A549 (cell line): ENCODE measurements around the gene DZANK1. TPM values are rescaled to one million over a fixed set of nuclear protein-coding genes. Genes with fewer than 3 reads are reported as not detected.

ENCODE experiments used
- ATAC-seq, 2 experiments: fragments of 200-7000 bp in 1 of 2; fragments of >200 bp in 1 of 2; cut with Nextera tagmentation in 1 of 2; cut with Tn5 transposase in 1 of 2; 3 replicates each; pipeline versions ENCODE4 v1.8.0 to v1.9.1; 2018 to 2020; ENCODE audit warnings: mild to moderate bottlenecking in 1 of 2, moderate library complexity in 1 of 2
- CTCF ChIA-PET: fragments of 300-600 bp; sonication (Branson Sonifier 250); formaldehyde crosslinking; extraction: SDS; loops from one replicate; lab custom pipeline; 2021; ENCODE audit warnings: antibody characterized with exemption, inconsistent platforms; lab: Yijun Ruan, JAX
- POLR2A ChIA-PET: fragments of 350-600 bp; formaldehyde crosslinking; extraction: SDS; loops from one replicate; lab custom pipeline; 2021; ENCODE audit warnings: antibody characterized with exemption, inconsistent platforms; lab: Yijun Ruan, JAX
- DNase-seq, 2 experiments: peaks; one replicate each; pipeline versions ENCODE4 v3.0.0 to v3.0.0-alpha.2; 2011 to 2016; ENCODE audit warnings: low read depth in 1 of 2, low spot score in 1 of 2
- FAIRE-seq: peaks from 2 replicates; lab custom pipeline; 2011; peaks lifted over from hg19 to GRCh38; lab: Jason Lieb, UNC
- H3K27ac ChIP-seq, 2 experiments: fragments of >200 bp; sonication (Bioruptor Twin); formaldehyde crosslinking; 3 replicates each; pipeline ENCODE4 v1.5.1; 2016 to 2017
- H3K4me1 ChIP-seq: fragments of >200 bp; sonication (Bioruptor Twin); formaldehyde crosslinking; 3 replicates; pipeline ENCODE4 v1.6.1; 2016
- H3K4me2 ChIP-seq: fragments of >200 bp; sonication (Bioruptor Twin); formaldehyde crosslinking; 3 replicates; pipeline ENCODE4 v1.6.1; 2016
- H3K4me3 ChIP-seq: fragments of >200 bp; sonication (Bioruptor Twin); formaldehyde crosslinking; 3 replicates; pipeline ENCODE4 v1.5.1; 2016
- H3K9me3 ChIP-seq: fragments of >200 bp; sonication (Bioruptor Twin); formaldehyde crosslinking; 3 replicates; pipeline ENCODE4 v1.6.1; 2016
- CBX2 ChIP-seq: fragments of 200-600 bp; sonication (generic); IDR thresholded peaks from 2 replicates; pipeline ENCODE4 v1.6.1; 2016; ENCODE audit warnings: low read depth, mild to moderate bottlenecking, borderline replicate concordance
- CEBPB ChIP-seq, 2 experiments: fragments of >200 bp in 1 of 2; sonication (Bioruptor Twin) in 1 of 2; formaldehyde crosslinking in 1 of 2; IDR thresholded peaks; 2 replicates each; pipeline ENCODE4 v1.6.1; 2012 to 2016
- CHD2 ChIP-seq: fragments of 150-350 bp; IDR thresholded peaks from 2 replicates; pipeline ENCODE4 v1.6.1; 2014; ENCODE audit warnings: low read length; ENCODE audit not compliant: partially characterized antibody
- CHD4 ChIP-seq: fragments of 200-600 bp; sonication (generic); IDR thresholded peaks from 2 replicates; pipeline ENCODE4 v1.6.1; 2016; ENCODE audit warnings: antibody characterized with exemption, mild to moderate bottlenecking, borderline replicate concordance
- EHF ChIP-seq: fragments of 250-450 bp; sonication (Bioruptor Pico); IDR thresholded peaks from 2 replicates; pipeline ENCODE4 v1.5.0; 2020; ENCODE audit warnings: mild to moderate bottlenecking
- ESRRA ChIP-seq: fragments of 150-350 bp; IDR thresholded peaks from 2 replicates; pipeline ENCODE4 v1.6.1; 2014; ENCODE audit warnings: mild to moderate bottlenecking, low read length, borderline replicate concordance
- FOSB ChIP-seq: fragments of 250-450 bp; sonication (Bioruptor Pico); IDR thresholded peaks from 2 replicates; pipeline ENCODE4 v1.5.0; 2020; ENCODE audit warnings: mild to moderate bottlenecking, moderate library complexity
- FOSL2 ChIP-seq, 2 experiments: fragments of 450-650 bp in 1 of 2; fragments of >200 bp in 1 of 2; sonication (Bioruptor Twin) in 1 of 2; formaldehyde crosslinking; IDR thresholded peaks; 2 replicates each; pipeline versions ENCODE4 v1.5.0 to v1.6.1; 2016 to 2020; ENCODE audit warnings: mild to moderate bottlenecking in 1 of 2, moderate library complexity in 1 of 2
- GATA3 ChIP-seq: IDR thresholded peaks from 2 replicates; pipeline ENCODE4 v1.6.1; 2012; ENCODE audit warnings: borderline replicate concordance
- HDAC2 ChIP-seq: fragments of 200-600 bp; sonication (generic); IDR thresholded peaks from 2 replicates; pipeline ENCODE4 v1.6.1; 2016
- HEYL ChIP-seq: fragments of 250-450 bp; sonication (Bioruptor Pico); IDR thresholded peaks from 2 replicates; pipeline ENCODE4 v1.8.0; 2021; ENCODE audit warnings: mild to moderate bottlenecking, moderate library complexity
- HOXB13 ChIP-seq: fragments of 250-450 bp; sonication (Bioruptor Pico); IDR thresholded peaks from 2 replicates; pipeline ENCODE4 v1.5.0; 2020; ENCODE audit warnings: low read depth, mild to moderate bottlenecking, moderate library complexity
- HOXB5 ChIP-seq: fragments of 250-450 bp; sonication (Bioruptor Pico); IDR thresholded peaks from 2 replicates; pipeline ENCODE4 v1.5.0; 2020; ENCODE audit warnings: mild to moderate bottlenecking, moderate library complexity
- MAFK ChIP-seq: fragments of 450-650 bp; IDR thresholded peaks from 2 replicates; pipeline ENCODE4 v1.6.1; 2014; ENCODE audit not compliant: partially characterized antibody
- MAZ ChIP-seq: fragments of 150-350 bp; IDR thresholded peaks from 2 replicates; pipeline ENCODE4 v1.6.1; 2014; ENCODE audit warnings: antibody characterized with exemption, low read depth, low read length, borderline replicate concordance
- NFE2L2 ChIP-seq: fragments of 150-350 bp; conservative IDR thresholded peaks from 2 replicates; pipeline ENCODE4 v1.6.1; 2014; ENCODE audit warnings: low read length
- RARB ChIP-seq: fragments of 250-450 bp; sonication (Bioruptor Pico); IDR thresholded peaks from 2 replicates; pipeline ENCODE4 v1.8.0; 2021; ENCODE audit warnings: mild to moderate bottlenecking, moderate library complexity
- RFX5 ChIP-seq: fragments of 450-650 bp; IDR thresholded peaks from 2 replicates; pipeline ENCODE4 v1.7.1; 2014; ENCODE audit warnings: antibody characterized with exemption, mild to moderate bottlenecking, moderate library complexity
- RNF2 ChIP-seq: fragments of 200-600 bp; sonication (generic); IDR thresholded peaks from 2 replicates; pipeline ENCODE4 v1.6.1; 2016; ENCODE audit warnings: low read depth, mild to moderate bottlenecking, antibody characterized with exemption, moderate library complexity, borderline replicate concordance
- SMC3 ChIP-seq: fragments of >200 bp; sonication (Bioruptor Twin); formaldehyde crosslinking; IDR thresholded peaks from 3 replicates; pipeline ENCODE4 v1.6.1; 2018; ENCODE audit warnings: inconsistent platforms
- ZC3H11A ChIP-seq: fragments of 450-650 bp; IDR thresholded peaks from 2 replicates; pipeline ENCODE4 v1.6.1; 2014; ENCODE audit warnings: antibody characterized with exemption, mild to moderate bottlenecking
- ZFP36 ChIP-seq: fragments of 450-650 bp; IDR thresholded peaks from 2 replicates; pipeline ENCODE4 v1.6.1; 2014; ENCODE audit warnings: borderline replicate concordance; ENCODE audit not compliant: partially characterized antibody
- ZNF302 ChIP-seq: fragments of 250-450 bp; sonication (Bioruptor Pico); IDR thresholded peaks from 2 replicates; pipeline ENCODE4 v1.9.0; 2021; ENCODE audit warnings: inconsistent platforms, mild to moderate bottlenecking, moderate library complexity
- WGBS: methylation state at CpG from one replicate; pipeline ENCODE4 v1.1.6; 2017; ENCODE audit errors: missing lambda C conversion rate; 5-methylcytosine and 5-hydroxymethylcytosine counted together
- polyA plus RNA-seq, 4 experiments: library from polyadenylated mRNA; depleted of rRNA in 3 of 4; stranded (reverse); fragments of >200 nt; fragmentation: RNase III in 1 of 4; extraction: RNeasy Plus Mini Kit Qiagen cat#74134 plus additional on column Dnase treatment in 1 of 4; gene quantifications; 2 replicates in 3 of 4; 3 replicates in 1 of 4; pipeline ENCODE4 v1.2.3, GENCODE V29; 2011 to 2017
- TF ChIP-seq, protein P1 (sequence below): fragments of >200 bp; sonication (Bioruptor Twin); formaldehyde crosslinking; IDR thresholded peaks from 3 replicates; pipeline ENCODE4 v1.6.1; 2016
- TF ChIP-seq, protein P2 (sequence below): fragments of 250-450 bp; sonication (Bioruptor Pico); IDR thresholded peaks from 2 replicates; pipeline ENCODE4 v1.5.0; 2020; ENCODE audit warnings: low read depth, mild to moderate bottlenecking, moderate library complexity
- TF ChIP-seq, protein P3 (sequence below): IDR thresholded peaks from 2 replicates; pipeline ENCODE4 v1.6.1; 2012
- TF ChIP-seq, protein P4 (sequence below): fragments of 150-350 bp; IDR thresholded peaks from 2 replicates; pipeline ENCODE4 v1.6.1; 2014; ENCODE audit warnings: low read depth, mild to moderate bottlenecking, low read length

Gene DZANK1
- polyA plus RNA-seq, 2 of the 4 experiments (the other 2 are of a cell fraction), result 3.5 to 5.1 TPM

DNA sequence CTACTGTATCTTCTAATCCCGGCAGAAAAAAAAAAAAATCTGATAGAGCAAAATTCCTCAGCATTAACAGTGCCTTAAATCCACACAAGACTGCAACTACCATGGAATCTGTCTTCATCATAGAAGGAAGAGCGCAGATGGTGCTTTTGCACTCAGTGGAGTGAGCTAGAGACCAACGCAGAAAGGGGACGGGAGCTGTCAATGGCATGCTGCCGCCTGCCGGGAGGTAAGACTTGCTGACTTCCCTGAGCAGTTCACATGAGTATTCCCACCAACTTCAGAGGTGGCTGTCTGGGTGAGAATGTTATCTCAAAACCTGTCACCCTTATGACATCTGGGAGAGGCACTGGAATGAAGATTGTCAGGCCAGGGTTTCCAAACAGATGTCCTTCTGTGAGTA lies 35.6 kb downstream of the DZANK1 start:
- WGBS, result 83% methylated on average over 6 of the region's 6 CpGs
- Histone ChIP-seq H3K4me2 (no peak overlapping the region), H3K4me3 (no peak overlapping the region), H3K27ac (no peak overlapping the region), H3K9me3 (no peaks in the 10 kb centered on the region), H3K4me1 (peaks cover 14% of the 10 kb centered on the region)
- ATAC-seq (no peak), FAIRE-seq (no peak), DNase-seq (no peak)
- ChIA-PET POLR2A (no interaction called here), CTCF (interaction anchor here (1.0 kb wide), 1 partner anchor 18 kb away, joined by 3 read pairs; no protein-coding TSS in a partner anchor)
- TF ChIP-seq, protein P1, sequence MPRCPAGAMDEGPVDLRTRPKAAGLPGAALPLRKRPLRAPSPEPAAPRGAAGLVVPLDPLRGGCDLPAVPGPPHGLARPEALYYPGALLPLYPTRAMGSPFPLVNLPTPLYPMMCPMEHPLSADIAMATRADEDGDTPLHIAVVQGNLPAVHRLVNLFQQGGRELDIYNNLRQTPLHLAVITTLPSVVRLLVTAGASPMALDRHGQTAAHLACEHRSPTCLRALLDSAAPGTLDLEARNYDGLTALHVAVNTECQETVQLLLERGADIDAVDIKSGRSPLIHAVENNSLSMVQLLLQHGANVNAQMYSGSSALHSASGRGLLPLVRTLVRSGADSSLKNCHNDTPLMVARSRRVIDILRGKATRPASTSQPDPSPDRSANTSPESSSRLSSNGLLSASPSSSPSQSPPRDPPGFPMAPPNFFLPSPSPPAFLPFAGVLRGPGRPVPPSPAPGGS, result no peak
- TF ChIP-seq ESRRA, result no peak
- TF ChIP-seq EHF (CRISPR knock-in tag), result no peak
- no peak for TF ChIP-seq HOXB5
- no peak for TF ChIP-seq MAFK
- no peak for TF ChIP-seq FOSL2 (IDR thresholded peaks at IDR 0.05)
- no peak for TF ChIP-seq FOSL2 (CRISPR knock-in tag; IDR thresholded peaks at IDR 0.05)
- TF ChIP-seq CHD4, result no peak
- no peak for TF ChIP-seq CHD2
- TF ChIP-seq HEYL, result no peak
- TF ChIP-seq ZFP36, result no peak
- TF ChIP-seq ZC3H11A, result no peak
- TF ChIP-seq HOXB13, result no peak
- TF ChIP-seq MAZ, result no peak
- TF ChIP-seq, protein P2, sequence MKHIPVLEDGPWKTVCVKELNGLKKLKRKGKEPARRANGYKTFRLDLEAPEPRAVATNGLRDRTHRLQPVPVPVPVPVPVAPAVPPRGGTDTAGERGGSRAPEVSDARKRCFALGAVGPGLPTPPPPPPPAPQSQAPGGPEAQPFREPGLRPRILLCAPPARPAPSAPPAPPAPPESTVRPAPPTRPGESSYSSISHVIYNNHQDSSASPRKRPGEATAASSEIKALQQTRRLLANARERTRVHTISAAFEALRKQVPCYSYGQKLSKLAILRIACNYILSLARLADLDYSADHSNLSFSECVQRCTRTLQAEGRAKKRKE, result no peak
- no peak for TF ChIP-seq HDAC2
- no peak for TF ChIP-seq NFE2L2
- TF ChIP-seq RFX5, result no peak

- Histone ChIP-seq H3K27ac (no peak overlapping the region), H3K4me1 (peaks cover 14% of the 10 kb centered on the region), H3K4me3 (no peak overlapping the region), H3K4me2 (no peak overlapping the region), H3K9me3 (no peaks in the 10 kb centered on the region)
- DNase-seq (no peak), ATAC-seq (no peak), FAIRE-seq (no peak)
- TF ChIP-seq CHD2 (no peak), GATA3 (no peak), ZNF302 (CRISPR knock-in tag) (no peak), CEBPB (IDR thresholded peaks at IDR 0.05) (no peak), HEYL (no peak), RARB (CRISPR knock-in tag) (no peak), FOSB (CRISPR knock-in tag) (no peak), HOXB5 (no peak), CBX2 (no peak), MAFK (no peak), HOXB13 (no peak), SMC3 (no peak), RNF2 (no peak)
- TF ChIP-seq, protein P3, sequence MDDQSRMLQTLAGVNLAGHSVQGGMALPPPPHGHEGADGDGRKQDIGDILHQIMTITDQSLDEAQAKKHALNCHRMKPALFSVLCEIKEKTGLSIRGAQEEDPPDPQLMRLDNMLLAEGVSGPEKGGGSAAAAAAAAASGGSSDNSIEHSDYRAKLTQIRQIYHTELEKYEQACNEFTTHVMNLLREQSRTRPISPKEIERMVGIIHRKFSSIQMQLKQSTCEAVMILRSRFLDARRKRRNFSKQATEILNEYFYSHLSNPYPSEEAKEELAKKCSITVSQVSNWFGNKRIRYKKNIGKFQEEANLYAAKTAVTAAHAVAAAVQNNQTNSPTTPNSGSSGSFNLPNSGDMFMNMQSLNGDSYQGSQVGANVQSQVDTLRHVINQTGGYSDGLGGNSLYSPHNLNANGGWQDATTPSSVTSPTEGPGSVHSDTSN, result no peak
- TF ChIP-seq, protein P4, sequence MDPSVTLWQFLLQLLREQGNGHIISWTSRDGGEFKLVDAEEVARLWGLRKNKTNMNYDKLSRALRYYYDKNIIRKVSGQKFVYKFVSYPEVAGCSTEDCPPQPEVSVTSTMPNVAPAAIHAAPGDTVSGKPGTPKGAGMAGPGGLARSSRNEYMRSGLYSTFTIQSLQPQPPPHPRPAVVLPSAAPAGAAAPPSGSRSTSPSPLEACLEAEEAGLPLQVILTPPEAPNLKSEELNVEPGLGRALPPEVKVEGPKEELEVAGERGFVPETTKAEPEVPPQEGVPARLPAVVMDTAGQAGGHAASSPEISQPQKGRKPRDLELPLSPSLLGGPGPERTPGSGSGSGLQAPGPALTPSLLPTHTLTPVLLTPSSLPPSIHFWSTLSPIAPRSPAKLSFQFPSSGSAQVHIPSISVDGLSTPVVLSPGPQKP, result no peak
- 91% methylated on average over 9 of the region's 9 CpGs for WGBS
- POLR2A ChIA-PET, result no interaction called here
- CTCF ChIA-PET, result interaction anchor here (0.6 to 0.7 kb wide), 3 partner anchors 8 to 18 kb away, joined by 3 read pairs; no protein-coding TSS in a partner anchor
Observed at GRCh38 chr20:18430172-18430826, 36.5 kb downstream of the DZANK1 start.
